ENCODE data around the gene PRR9. TPM values are rescaled to one million over a fixed set of nuclear protein-coding genes. Genes with fewer than 3 reads are reported as not detected.
A peak's percentile ranks its signal among the peaks of the same experiment; 100 is the strongest.

Gene PRR9
- total RNA-seq, 1 experiment from 2014 or later: not detected

- TF ChIP-seq, protein P1, sequence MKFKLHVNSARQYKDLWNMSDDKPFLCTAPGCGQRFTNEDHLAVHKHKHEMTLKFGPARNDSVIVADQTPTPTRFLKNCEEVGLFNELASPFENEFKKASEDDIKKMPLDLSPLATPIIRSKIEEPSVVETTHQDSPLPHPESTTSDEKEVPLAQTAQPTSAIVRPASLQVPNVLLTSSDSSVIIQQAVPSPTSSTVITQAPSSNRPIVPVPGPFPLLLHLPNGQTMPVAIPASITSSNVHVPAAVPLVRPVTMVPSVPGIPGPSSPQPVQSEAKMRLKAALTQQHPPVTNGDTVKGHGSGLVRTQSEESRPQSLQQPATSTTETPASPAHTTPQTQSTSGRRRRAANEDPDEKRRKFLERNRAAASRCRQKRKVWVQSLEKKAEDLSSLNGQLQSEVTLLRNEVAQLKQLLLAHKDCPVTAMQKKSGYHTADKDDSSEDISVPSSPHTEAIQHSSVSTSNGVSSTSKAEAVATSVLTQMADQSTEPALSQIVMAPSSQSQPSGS (CRISPR knock-in tag; IDR thresholded peaks at IDR 0.05; ENCODE audit: borderline replicate concordance, low read depth): no peak
- no peak for TF ChIP-seq ELF4 (CRISPR knock-in tag; IDR thresholded peaks at IDR 0.05; ENCODE audit: low read depth)
- TF ChIP-seq JUN (CRISPR knock-in tag; IDR thresholded peaks at IDR 0.05): no peak
- TF ChIP-seq USF1 (CRISPR knock-in tag; IDR thresholded peaks at IDR 0.05): no peak
- no peak for TF ChIP-seq MLX (CRISPR knock-in tag; IDR thresholded peaks at IDR 0.05)
- no peak for TF ChIP-seq SP1 (CRISPR knock-in tag; conservative IDR thresholded peaks at IDR 0.05)
- TF ChIP-seq EMX1 (CRISPR knock-in tag; IDR thresholded peaks at IDR 0.05): no peak
Observed at GRCh38 chr1:153260585-153261280, 43.3 kb downstream of the PRR9 start (continued).

GRCh38 chr1:153261281-153262069 is 44.1 kb downstream of the PRR9 start:
- no peaks in the 10 kb centered on the region for H3K36me3 Mint-ChIP-seq
- DNase-seq (ENCODE audit: low spot score): peak; percentile 66
- CTCF ChIA-PET: interaction anchor here (0.7 to 2.3 kb wide), 6 partner anchors 13 to 94 kb away, joined by 3 to 17 read pairs (median 4); no protein-coding TSS in a partner anchor
- TF ChIP-seq ZNF423 (CRISPR knock-in tag; IDR thresholded peaks at IDR 0.05): peak; percentile 23; the same call in 1 of the 2 replicates
- TF ChIP-seq, protein P2, sequence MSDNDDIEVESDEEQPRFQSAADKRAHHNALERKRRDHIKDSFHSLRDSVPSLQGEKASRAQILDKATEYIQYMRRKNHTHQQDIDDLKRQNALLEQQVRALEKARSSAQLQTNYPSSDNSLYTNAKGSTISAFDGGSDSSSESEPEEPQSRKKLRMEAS (CRISPR knock-in tag; IDR thresholded peaks at IDR 0.05): peak; percentile 35; the same call in 1 of the 2 replicates
- TF ChIP-seq MXD4 (CRISPR knock-in tag; IDR thresholded peaks at IDR 0.05; ENCODE audit: borderline replicate concordance): no peak
- no peak for TF ChIP-seq SMAD3 (CRISPR knock-in tag; IDR thresholded peaks at IDR 0.05; ENCODE audit: borderline replicate concordance)
- no peak for TF ChIP-seq EMX1 (CRISPR knock-in tag; IDR thresholded peaks at IDR 0.05)
- no peak for TF ChIP-seq NR1H2 (CRISPR knock-in tag; IDR thresholded peaks at IDR 0.05)
- TF ChIP-seq, protein P3, sequence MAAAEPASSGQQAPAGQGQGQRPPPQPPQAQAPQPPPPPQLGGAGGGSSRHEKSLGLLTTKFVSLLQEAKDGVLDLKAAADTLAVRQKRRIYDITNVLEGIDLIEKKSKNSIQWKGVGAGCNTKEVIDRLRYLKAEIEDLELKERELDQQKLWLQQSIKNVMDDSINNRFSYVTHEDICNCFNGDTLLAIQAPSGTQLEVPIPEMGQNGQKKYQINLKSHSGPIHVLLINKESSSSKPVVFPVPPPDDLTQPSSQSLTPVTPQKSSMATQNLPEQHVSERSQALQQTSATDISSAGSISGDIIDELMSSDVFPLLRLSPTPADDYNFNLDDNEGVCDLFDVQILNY (CRISPR knock-in tag; IDR thresholded peaks at IDR 0.05): 0 out of 2 replicates have a peak, but pooled peaks have one; percentile 36
- no peak for TF ChIP-seq PREB (CRISPR knock-in tag; IDR thresholded peaks at IDR 0.05; ENCODE audit: borderline replicate concordance)
- TF ChIP-seq ZNF416 (CRISPR knock-in tag; IDR thresholded peaks at IDR 0.05): no peak
- TF ChIP-seq, protein P4, sequence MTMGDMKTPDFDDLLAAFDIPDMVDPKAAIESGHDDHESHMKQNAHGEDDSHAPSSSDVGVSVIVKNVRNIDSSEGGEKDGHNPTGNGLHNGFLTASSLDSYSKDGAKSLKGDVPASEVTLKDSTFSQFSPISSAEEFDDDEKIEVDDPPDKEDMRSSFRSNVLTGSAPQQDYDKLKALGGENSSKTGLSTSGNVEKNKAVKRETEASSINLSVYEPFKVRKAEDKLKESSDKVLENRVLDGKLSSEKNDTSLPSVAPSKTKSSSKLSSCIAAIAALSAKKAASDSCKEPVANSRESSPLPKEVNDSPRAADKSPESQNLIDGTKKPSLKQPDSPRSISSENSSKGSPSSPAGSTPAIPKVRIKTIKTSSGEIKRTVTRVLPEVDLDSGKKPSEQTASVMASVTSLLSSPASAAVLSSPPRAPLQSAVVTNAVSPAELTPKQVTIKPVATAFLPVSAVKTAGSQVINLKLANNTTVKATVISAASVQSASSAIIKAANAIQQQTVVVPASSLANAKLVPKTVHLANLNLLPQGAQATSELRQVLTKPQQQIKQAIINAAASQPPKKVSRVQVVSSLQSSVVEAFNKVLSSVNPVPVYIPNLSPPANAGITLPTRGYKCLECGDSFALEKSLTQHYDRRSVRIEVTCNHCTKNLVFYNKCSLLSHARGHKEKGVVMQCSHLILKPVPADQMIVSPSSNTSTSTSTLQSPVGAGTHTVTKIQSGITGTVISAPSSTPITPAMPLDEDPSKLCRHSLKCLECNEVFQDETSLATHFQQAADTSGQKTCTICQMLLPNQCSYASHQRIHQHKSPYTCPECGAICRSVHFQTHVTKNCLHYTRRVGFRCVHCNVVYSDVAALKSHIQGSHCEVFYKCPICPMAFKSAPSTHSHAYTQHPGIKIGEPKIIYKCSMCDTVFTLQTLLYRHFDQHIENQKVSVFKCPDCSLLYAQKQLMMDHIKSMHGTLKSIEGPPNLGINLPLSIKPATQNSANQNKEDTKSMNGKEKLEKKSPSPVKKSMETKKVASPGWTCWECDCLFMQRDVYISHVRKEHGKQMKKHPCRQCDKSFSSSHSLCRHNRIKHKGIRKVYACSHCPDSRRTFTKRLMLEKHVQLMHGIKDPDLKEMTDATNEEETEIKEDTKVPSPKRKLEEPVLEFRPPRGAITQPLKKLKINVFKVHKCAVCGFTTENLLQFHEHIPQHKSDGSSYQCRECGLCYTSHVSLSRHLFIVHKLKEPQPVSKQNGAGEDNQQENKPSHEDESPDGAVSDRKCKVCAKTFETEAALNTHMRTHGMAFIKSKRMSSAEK (CRISPR knock-in tag; IDR thresholded peaks at IDR 0.05; ENCODE audit: borderline replicate concordance): no peak
- no peak for TF ChIP-seq ZNF263 (CRISPR knock-in tag; IDR thresholded peaks at IDR 0.05; ENCODE audit: low read depth)
- no peak overlapping the region for H3K27ac Mint-ChIP-seq
- peaks cover 82% of the 10 kb centered on the region for H3K27me3 Mint-ChIP-seq (ENCODE audit: low read depth)
- H3K4me1 Mint-ChIP-seq: peaks cover 13% of the 10 kb centered on the region
- peak; percentile 74 for ATAC-seq
- POLR2A ChIA-PET: no interaction called here
- peak overlapping the region; percentile 79 for H3K4me3 Mint-ChIP-seq
- no peaks in the 10 kb centered on the region for H3K9me3 Mint-ChIP-seq

Measured in WTC11 (cell line).